WTC11 (cell line): Measurements from ENCODE around the gene GAS2L1.

Experiments used
- GABPB1 ChIP-seq: sonication (generic); formaldehyde crosslinking; IDR thresholded peaks from 2 replicates; pipeline ENCODE4 v1.8.1; 2023; ENCODE audit warnings: mild to moderate bottlenecking, missing genetic modification reagents
- NFATC4 ChIP-seq: fragments of 250-450 bp; sonication (Bioruptor Pico); IDR thresholded peaks from 2 replicates; pipeline ENCODE4 v1.9.0; 2021; ENCODE audit warnings: mild to moderate bottlenecking
- NR3C1 ChIP-seq: sonication (generic); formaldehyde crosslinking; conservative IDR thresholded peaks from 2 replicates; pipeline ENCODE4 v1.8.1; 2023; ENCODE audit warnings: low read depth, mild to moderate bottlenecking, missing genetic modification reagents
- SP1 ChIP-seq: sonication (generic); formaldehyde crosslinking; conservative IDR thresholded peaks from 2 replicates; pipeline ENCODE4 v1.8.1; 2022; ENCODE audit warnings: missing genetic modification reagents
- TP53 ChIP-seq: sonication (generic); formaldehyde crosslinking; IDR thresholded peaks from 2 replicates; pipeline ENCODE4 v1.8.1; 2023; ENCODE audit warnings: mild to moderate bottlenecking, missing genetic modification reagents
- TF ChIP-seq, protein P1 (sequence below): fragments of 250-450 bp; sonication (Bioruptor Pico); IDR thresholded peaks from 2 replicates; pipeline ENCODE4 v2.1.2; 2022; ENCODE audit warnings: mild to moderate bottlenecking, moderate library complexity
- TF ChIP-seq, protein P2 (sequence below): sonication (generic); formaldehyde crosslinking; IDR thresholded peaks from 2 replicates; pipeline ENCODE4 v1.8.1; 2023; ENCODE audit warnings: mild to moderate bottlenecking, missing genetic modification reagents
- TF ChIP-seq, protein P3 (sequence below): fragments of 200-600 bp; IDR thresholded peaks from 2 replicates; pipeline ENCODE4 v1.8.0; 2022; ENCODE audit warnings: antibody characterized with exemption

DNA sequence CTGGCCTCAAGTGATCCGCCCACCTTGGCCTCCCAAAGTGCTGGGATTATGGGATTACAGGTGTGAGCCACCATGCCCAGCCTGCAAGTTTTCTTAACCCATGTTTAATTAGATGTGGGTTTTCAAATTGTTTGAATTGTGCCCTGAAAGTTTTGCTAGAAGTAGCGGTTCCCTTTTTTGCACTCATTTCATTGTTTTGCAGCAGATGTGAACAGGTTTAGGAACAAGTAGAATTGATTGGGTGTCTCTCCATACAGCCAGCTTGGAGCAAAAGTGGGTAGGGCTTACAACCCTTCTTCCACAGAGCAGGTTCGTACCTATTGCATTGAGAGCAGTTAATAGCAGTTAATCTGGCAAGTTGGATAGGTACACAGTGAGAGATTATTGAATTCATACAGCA is 22.3 kb upstream of the GAS2L1 start:
- TF ChIP-seq, protein P1, sequence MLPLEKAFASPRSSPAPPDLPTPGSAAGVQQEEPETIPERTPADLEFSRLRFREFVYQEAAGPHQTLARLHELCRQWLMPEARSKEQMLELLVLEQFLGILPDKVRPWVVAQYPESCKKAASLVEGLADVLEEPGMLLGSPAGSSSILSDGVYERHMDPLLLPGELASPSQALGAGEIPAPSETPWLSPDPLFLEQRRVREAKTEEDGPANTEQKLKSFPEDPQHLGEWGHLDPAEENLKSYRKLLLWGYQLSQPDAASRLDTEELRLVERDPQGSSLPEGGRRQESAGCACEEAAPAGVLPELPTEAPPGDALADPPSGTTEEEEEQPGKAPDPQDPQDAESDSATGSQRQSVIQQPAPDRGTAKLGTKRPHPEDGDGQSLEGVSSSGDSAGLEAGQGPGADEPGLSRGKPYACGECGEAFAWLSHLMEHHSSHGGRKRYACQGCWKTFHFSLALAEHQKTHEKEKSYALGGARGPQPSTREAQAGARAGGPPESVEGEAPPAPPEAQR (CRISPR knock-in tag), result no peak
- TF ChIP-seq, protein P2, sequence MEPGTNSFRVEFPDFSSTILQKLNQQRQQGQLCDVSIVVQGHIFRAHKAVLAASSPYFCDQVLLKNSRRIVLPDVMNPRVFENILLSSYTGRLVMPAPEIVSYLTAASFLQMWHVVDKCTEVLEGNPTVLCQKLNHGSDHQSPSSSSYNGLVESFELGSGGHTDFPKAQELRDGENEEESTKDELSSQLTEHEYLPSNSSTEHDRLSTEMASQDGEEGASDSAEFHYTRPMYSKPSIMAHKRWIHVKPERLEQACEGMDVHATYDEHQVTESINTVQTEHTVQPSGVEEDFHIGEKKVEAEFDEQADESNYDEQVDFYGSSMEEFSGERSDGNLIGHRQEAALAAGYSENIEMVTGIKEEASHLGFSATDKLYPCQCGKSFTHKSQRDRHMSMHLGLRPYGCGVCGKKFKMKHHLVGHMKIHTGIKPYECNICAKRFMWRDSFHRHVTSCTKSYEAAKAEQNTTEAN (CRISPR knock-in tag), result no peak
- TF ChIP-seq GABPB1 (CRISPR knock-in tag), result no peak
- no peak for TF ChIP-seq NFATC4 (CRISPR knock-in tag)
- TF ChIP-seq NR3C1 (CRISPR knock-in tag), result no peak
- no peak for TF ChIP-seq SP1
- TF ChIP-seq, protein P3, sequence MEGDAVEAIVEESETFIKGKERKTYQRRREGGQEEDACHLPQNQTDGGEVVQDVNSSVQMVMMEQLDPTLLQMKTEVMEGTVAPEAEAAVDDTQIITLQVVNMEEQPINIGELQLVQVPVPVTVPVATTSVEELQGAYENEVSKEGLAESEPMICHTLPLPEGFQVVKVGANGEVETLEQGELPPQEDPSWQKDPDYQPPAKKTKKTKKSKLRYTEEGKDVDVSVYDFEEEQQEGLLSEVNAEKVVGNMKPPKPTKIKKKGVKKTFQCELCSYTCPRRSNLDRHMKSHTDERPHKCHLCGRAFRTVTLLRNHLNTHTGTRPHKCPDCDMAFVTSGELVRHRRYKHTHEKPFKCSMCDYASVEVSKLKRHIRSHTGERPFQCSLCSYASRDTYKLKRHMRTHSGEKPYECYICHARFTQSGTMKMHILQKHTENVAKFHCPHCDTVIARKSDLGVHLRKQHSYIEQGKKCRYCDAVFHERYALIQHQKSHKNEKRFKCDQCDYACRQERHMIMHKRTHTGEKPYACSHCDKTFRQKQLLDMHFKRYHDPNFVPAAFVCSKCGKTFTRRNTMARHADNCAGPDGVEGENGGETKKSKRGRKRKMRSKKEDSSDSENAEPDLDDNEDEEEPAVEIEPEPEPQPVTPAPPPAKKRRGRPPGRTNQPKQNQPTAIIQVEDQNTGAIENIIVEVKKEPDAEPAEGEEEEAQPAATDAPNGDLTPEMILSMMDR, result no peak
- no peak for TF ChIP-seq TP53 (CRISPR knock-in tag)
